GDM1 (cell line): ENCODE measurements around the gene ELOVL6.
"Not testable (repeated sequence)": the region's sequence is repeated elsewhere in the genome, so short reads cannot be mapped to it uniquely, and the experiment has no call there.

Experiments used
- DNase-seq: peaks from one replicate; lab custom pipeline; 2025; lab: John Stamatoyannopoulos, UW

Gene ELOVL6

DNA sequence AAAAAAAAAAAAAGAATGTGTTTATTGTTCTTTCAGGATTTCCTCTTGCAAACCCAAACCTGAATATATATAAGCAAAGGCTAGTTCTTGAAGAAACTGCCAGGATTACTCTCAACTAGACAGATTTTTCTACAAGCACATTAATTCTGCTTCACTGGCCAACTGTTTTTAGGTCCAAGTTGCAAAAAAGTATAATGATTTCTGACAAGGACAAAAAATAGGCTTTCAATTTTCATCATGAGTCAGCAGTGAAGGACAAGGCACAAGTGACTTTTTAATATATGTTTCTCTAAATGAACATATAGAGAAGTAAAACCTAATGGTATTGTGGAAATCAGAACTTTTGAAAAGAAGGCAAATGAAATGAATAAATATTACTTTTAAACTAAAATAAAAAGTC, 73.7 kb downstream of the ELOVL6 start:
- no peak for DNase-seq

DNA sequence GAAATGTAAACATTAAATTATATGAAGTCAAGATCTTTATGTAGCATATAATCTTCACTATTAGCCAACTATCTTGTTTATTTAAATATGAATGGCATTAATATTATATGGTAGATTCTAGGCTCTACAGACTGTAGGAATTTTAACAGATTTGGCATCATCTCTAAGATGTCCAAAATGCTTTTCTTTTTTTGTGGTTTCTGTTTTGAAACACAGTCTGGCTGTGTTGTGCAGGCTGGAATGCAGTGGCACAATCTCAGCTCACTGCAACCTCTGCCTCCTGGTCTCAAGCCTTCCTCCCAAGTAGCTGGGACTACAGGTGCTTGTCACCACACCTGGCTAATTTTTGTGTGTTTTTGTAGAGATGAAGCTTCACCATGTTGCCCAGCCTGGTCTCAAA, 76.2 kb downstream of the ELOVL6 start:
- no peak for DNase-seq

DNA sequence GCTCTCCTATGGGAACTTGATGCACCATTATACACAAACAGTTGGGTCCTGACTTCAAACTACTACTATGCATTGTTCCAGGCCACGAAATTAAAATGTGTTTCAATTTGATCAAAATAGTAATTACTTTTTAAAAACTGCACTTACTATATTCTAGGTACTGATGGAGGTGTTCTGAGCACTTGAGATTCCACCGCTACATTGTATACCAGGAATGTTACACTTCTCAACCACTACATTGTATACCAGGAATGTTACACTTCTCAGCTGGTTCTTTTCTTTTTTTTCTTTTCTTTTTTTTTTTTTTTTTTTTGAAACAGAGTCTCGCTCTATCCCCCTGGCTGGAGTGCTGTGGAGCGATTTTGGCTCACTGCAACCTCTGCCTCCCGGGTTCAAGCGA, 77.9 kb downstream of the ELOVL6 start:
- no peak for DNase-seq

DNA sequence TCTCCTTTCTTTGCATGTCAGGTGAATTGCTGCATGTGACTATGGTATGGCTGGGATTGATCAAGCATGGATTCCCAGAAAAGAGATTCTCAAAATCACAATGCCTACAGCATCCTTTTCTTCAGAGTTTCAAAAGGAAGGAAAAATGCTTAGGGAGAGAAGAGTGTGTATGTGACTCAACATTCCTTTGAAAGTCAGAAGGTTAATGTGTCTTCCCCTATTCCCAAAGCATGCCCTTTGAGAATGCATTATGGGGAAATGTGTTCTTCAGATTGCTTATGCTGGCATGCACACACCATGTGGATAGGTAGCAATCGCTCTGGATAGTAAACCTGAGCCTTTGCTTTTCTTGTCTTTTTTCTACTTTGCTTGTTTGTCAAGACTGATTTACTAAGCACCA, 78.5 kb downstream of the ELOVL6 start:
- DNase-seq = no peak

DNA sequence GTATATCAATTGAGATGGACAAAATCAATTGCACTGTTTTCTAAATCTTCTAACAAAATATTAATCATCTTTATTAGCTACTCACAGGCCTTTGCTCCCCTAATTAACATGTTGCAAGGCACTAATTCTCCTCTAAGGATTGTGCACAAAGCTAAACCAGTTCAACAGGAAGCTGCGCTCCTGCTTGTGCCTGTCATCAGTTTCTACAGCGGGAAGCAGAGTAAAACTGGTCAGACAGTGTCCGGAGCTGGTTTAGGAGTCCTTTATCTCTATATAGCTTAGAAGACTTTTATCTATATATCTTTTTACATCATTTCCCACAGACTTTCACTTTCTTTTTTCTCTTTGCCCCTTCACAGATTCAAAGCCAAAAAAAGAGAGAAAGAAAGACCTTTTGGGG, 79.1 kb downstream of the ELOVL6 start:
- DNase-seq = no peak

DNA sequence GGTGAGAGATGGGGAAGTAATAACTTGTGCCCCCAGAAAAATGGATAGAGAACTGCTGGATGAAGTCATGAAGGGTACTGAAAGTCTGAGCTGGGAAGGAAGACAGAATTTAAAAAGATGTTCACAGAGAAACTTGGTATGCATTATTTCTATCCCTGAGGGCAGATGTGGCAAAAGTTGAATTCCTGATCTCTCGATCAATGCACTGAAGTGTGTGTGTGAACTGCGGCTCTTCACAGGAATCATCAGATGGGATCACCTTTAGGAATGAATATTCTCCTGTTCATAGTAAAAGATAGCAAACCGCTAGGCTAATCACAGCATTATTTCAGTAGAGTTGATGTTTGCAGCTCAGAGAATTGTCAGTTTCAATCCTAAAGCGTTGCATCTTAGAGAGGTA, 86.4 kb downstream of the ELOVL6 start:
- no peak for DNase-seq

DNA sequence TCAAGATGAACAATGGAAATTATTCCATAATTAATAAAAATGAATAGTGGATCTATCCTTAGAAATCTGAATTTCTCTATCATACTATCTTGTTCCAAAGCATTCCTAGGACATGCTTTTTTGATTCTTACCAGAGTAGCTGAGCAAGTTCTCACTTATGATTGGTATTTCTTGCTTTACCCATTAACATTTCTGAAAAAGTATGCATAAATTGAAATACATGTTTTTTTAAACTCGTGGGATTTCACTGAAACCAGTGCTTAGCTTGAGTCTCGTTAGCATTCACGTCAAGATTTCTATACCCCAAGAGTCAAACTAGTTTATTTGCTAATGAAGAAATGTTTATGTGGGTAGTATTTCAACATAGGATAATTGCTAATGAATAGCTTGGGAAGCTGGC, 89.0 kb downstream of the ELOVL6 start:
- DNase-seq = no peak

DNA sequence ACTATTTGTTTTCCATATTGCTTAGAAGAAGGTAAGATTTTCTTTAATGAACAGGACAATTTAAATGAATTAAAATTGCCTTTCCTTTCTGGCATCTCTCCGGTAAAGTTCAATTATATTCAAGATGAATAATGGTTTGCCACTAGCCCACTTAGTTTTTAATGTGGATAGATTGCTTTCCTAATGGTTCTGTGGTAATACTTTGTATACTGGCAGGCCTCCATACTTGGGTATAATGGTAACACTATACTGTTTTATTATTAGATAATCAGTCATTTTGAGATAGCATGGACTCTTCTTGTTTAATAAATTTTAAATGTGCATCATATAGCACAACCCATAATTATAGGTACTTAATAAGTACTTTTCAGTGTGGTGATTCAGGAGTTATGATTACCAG, 89.5 kb downstream of the ELOVL6 start:
- no peak for DNase-seq

DNA sequence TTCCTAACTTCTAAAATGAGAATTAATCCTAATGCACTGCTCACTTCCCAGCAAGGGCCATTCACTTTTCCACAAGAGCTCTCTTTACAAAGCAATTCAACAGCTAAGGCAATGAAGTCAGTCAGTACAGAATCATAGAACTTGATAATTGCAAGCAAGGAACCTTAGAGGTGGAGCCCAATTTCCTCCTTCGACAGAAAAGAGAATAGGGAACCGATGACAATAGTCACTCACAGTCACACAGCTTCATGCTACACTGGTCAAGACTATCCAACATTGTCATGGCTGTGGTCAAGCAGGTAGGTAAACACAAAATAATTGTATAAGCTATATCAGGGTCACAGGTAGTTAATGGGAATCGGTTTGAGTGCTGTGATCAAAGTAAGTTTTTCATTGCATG, 90.0 kb downstream of the ELOVL6 start:
- DNase-seq = no peak

DNA sequence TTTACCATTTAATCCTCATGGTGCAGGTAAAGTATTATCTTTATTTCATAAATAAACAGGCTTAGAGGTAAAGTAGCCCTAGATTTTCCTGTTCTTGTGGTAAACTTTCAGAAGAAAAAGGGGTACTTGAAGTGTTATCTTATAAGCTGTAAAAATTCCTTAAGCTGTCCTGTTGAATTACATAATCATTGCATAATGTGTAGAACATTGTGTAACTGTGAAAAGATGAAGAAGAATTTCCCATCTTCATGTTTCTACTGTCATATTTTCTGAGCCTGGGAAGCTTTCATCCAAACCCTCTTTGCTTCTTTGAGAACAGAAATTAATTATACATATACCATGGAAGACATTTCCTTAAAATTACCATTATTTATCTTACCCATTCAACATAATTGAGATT, 90.5 kb downstream of the ELOVL6 start:
- no peak for DNase-seq

DNA sequence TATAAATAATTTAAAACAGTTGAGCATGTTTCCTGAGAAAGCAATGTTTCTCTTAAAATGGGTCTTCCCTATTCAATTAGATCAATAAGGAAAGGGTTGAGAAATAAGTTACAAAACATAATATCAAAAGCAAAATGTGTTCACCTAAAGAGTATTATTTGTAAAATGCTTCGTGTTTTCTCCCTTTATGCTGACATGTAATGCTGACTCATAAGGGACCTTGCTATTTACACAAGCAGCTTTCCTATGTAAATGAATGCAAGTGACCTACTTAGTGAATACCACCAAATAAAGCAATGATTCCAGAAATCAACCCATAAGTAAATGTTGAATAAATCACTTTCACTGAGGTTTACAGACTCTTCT, 91.5 kb downstream of the ELOVL6 start:
- no peak for DNase-seq

DNA sequence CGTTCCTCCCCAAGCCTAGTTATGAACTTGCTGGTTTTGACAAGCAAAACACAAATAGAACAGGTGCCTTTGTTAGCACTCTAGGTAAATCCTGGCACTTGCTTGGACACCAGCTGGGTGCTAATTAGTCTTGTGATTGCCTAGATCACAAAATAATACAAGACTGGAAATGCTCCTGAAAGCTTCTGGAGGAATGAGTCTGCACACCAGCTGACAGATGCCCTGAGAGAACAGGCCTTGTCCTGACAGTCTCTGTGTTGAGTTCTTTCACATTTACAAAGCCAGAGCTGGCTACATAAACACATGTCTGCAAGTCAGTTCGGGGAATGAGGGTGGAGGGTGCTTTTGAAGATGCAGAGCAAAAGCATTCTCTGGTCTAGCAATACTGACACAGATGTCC, 93.8 kb downstream of the ELOVL6 start:
- DNase-seq = no peak

DNA sequence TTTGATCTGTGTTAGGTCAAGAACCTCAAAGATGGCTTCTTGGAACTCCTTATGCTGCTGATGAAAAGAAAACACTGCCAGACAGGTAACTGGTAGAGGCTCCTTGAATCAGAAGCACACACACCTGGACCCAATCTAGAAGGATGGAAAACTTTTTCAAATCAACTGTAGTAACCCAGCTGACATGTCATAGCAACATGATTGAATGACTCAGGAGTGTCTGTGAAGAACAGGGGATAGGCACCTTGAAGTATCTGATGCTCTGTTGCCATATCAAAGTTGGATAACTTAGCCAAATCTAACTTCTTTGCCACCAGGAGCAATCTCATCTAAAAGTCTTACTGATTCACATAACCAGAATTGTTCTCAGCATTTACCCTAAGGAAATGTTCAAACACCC, 98.8 kb downstream of the ELOVL6 start:
- no peak for DNase-seq

DNA sequence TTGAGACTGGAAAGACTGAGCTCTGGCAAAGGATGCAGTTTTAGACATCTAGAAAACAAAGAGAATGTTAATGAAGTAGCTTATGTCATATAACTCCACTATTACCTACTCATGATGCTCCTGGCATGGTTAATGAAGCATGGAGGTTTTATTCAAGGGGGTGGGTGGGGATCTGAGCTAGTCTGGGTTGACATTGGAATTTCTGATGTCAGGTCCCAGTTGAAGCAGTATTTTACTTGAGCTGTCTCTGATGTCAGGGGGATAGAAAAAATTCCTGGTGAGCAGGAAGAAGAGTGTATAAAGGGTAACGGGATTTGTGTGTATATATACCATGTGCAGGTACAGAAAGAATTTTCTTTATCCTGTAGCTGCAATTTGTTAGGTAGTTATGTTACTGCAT, 102.0 kb downstream of the ELOVL6 start:
- no peak for DNase-seq

DNA sequence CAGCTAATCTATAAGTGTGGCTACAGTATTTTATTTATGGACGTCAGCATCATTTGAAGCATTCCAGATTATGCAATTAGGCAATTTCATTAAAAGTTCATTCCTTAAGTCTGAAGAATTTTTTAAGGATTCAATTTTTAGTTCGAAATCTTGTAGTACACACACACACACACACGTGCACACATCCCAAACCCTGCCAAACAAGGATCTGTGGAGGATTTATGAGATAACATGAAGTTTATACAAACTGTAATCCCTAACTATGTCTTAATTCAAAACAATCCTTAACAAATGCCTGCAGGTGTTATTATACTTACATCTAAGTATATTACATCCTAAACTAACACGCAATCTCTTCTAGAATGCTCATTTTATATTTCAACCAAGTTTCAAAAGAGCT, 105.8 kb downstream of the ELOVL6 start:
- no peak for DNase-seq

DNA sequence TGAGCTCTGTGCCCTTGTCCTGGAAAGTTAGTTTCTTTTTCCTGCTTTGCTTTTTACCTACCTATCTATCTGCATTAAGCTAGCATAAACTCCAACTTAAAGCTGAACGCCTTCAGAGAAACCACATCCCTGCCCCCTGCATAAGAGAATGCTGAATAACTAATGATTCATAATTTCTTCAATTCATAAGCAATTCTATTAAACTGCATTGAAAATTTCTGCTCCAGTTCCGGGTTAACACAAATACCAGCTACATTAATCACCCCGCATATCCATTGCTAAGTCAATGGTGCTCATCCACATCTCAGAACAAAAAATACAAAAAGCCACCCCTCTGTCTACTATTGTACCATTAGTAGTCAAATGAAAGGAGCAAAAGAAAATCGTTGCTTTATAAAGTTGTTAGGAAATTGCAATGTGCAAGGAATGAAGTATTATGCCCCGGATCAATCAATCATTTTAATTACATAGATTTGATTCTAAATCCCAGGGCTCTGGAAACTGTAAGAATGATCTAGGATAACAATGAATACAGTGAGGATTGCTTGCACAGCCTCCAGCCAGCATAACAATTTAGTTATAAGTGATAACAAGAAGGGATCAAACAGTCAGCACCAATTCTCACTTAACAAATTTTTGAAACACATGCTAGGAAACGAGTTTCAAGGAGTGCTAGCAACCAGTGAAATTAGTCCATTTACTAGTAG, 106.8 kb downstream of the ELOVL6 start:
- DNase-seq = no peak

DNA sequence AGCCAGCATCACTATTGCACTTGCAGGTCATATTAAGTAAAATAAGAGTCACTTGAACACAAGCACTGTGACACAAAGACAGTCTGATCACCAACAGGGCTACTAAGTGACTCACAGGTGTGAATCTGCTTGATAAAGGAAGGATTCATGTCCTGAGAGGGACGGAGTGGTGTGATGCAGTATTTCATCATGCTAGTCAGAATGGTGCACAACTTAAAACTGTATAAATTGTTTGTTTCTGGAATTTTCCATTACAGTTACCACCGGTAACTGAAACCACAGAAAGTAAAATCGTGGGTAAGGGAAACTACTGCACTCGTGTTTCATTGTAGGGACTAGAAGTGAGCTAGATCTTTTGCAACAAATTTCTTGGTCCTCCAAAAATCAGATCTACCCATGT, 109.7 kb downstream of the ELOVL6 start:
- no peak for DNase-seq

DNA sequence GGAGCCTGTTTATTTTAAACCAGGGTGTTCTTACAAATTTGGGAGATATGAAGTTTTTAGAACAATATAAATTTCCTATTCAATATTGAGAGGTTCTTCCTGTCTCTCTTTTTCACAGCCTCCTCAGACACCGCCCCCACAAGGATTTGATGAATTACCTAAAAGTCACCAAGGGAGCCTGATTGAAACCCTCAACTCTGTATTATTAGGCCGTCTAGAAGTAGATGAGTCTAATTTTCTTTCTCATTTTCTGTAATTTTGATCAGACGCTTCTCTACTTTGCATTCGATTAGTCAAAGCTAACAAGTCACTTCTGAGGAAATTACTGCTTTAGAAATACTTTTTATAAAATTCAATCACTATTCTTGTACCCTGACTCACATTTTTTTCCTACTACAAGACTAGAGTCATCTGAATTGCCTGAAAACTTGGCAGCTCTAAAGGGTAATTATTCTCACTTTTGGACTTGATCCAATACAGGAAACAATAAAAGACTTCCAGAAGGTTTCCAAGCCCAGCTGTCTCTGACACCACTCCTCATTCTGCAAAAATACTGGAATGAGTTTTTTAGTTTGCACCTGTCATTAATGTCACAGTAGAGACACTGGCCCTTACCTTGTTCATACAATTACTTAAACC, 111.2 kb downstream of the ELOVL6 start:
- no peak for DNase-seq

DNA sequence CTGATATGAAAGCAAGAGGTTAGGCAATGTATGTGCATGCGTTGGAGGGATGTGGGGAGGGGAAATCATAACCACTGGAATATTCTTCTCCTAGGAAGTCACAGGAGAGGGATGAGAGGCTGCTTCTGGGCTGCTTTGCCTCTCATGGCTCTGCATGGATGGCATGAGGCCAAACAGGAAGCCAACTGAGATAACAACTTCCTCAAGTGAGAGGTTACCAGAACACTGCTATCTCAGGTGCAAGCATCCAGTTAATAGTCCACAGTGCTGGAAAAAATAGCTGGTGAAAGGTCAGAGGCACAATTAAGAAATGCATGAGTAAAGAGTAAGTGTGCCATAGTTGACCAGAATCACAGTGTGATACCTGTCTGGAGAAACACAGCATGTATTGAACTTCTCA, 113.3 kb downstream of the ELOVL6 start:
- DNase-seq = no peak

DNA sequence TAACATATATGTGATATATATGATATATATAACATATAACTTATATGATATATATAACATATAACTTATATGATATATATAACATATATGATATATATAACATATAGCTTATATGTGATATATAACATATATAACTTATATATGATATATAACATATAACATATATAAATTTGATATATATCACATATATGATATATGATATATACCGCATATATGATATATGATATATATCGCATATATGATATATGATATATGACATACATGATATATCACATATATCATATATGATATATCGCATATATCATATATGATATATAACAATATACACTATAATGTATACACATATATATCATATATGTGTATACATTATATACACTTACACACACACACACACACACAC, 114.3 kb downstream of the ELOVL6 start:
- DNase-seq = no peak

DNA sequence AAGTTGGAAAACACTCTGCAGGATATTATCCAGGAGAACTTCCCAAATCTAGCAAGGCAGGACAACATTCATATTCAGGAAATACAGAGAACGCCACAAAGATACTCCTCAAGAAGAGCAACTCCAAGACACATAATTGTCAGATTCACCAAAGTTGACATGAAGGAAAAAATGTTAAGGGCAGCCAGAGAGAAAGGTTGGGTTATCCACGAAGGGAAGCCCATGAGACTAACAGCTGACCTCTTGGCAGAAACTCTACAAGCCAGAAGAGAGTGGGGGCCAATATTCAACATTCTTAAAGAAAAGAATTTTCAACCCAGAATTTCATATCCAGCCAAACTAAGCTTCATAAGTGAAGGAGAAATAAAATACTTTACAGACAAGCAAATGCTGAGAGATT, 120.3 kb downstream of the ELOVL6 start:
- not testable (repeated sequence) for DNase-seq

DNA sequence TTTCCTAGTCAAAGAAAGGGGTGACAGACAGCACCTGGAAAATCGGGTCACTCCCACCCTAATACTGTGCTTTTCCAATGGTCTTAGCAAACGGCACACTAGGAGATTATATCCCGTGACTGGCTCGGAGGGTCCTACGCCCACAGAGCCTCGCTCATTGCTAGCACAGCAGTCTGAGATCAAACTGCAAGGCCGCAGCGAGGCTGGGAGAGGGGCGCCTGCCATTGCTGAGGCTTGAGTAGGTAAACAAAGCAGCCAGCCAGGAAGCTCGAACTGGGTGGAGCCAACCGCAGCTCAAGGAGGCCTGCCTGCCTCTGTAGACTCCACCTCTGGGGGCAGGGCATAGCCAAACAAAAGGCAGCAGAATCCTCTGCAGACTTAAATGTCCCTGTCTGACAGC, 121.6 kb downstream of the ELOVL6 start:
- not testable (repeated sequence) for DNase-seq

DNA sequence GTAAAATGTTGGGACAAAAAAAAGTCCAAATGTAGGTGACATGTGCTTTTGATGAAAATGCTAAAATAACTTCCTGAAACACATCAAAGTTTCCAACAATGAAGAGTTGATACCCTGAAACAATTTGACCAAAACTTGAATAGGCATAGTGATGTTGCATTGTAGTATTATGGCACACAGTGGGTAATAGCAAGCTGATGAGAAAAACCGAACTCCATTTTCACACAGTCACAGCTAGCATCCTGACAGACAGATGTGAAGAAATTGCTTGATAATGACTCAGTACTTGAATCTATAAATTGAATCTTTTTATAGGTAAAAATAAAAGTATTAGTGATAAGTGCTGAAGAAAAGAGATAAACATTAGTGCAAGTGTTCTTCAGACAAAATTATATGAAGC, 122.5 kb downstream of the ELOVL6 start:
- no peak for DNase-seq

DNA sequence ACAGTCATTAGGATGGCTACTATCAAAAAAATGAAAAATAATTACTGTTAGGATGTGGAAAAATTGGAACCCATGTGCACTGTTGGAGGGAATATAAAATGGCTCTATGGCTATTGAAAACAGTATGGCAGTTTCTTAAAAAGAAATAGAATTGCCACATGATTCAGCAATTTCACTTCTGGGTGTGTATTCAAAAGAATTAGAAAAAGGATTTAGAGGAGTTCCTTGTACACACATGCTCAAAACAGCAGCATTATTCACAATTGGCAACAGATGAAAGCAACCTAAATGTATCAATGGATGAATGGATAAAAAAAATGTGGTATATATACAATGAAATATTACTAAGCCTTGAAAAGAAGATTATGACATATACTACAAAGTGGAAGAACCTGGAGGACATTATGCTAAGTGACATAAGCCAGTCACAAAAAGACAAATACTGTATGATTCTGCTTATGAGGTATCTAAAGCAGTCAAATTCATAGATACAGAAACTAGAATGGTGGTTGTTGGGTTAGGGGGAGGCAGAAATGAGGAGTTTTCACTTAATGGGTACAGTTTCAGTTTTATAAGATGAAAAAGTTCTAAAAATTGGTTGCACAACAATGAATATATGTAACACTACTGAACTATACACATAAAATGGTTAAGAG, 123.2 kb downstream of the ELOVL6 start:
- no peak for DNase-seq
